ENCODE measurements around the gene ENTPD6.

The ENTPD6 gene

GRCh38 chr20:25207149-25207959 lies 11.8 kb downstream of the ENTPD6 start:
- in situ Hi-C loops (cut with HindIII; ENCODE audit: low sequenced_read_pairs), result no loop called here

- in situ Hi-C loops (cut with HindIII; ENCODE audit: low sequenced_read_pairs), result no loop called here
Observed at GRCh38 chr20:25207960-25208534, 12.5 kb downstream of the ENTPD6 start.

- in situ Hi-C loops (cut with HindIII; ENCODE audit: low sequenced_read_pairs), result no loop called here
Observed at GRCh38 chr20:25209400-25209799, 13.9 kb downstream of the ENTPD6 start.

DNA sequence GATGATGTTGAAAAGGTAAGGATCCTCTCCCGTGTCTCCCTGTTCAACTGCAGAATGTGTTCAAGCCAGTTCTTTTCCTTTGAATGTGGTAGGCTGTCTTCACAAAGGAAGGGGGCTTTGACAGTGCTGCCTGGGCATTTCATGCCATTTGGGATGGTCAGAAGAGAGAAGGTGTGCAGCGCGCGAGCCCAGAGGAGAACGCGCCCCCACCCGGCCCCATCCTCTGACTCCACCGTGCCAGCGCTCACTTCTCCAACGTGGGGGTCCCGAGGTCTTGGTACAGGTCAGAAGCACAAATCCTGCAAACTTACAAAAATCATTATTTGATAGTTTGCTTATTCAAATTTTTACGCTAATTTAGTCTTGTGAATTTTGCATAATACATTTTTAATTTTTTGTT lies 14.4 kb downstream of the ENTPD6 start:
- in situ Hi-C loops (cut with HindIII; ENCODE audit: low sequenced_read_pairs), result no loop called here

- in situ Hi-C loops (cut with HindIII; ENCODE audit: low sequenced_read_pairs), result no loop called here
Observed at GRCh38 chr20:25211273-25211672, 15.8 kb downstream of the ENTPD6 start.

DNA sequence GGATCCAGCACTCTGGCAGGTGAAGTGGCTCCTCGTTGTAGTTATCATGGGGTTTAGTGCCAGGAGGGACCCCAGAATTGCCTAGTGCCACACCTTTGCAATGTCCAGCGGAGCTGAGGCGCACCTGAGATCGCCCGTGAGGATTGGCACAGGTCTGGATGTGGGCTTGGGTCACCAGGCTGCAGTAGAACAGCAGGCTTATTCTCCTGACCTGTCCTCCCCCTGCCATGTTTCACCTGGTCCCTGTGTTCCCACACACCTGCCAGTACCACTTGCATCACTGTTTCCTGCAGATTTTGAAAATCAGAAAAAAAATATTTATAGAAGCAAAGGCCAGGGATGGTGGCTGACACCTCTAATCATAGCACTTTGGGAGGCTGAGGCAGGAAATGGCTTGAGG lies 16.7 kb downstream of the ENTPD6 start:
- in situ Hi-C loops (cut with HindIII; ENCODE audit: low sequenced_read_pairs), result no loop called here

- in situ Hi-C loops (cut with HindIII; ENCODE audit: low sequenced_read_pairs), result no loop called here
Observed at GRCh38 chr20:25213566-25214425, 18.3 kb downstream of the ENTPD6 start.

- in situ Hi-C loops (cut with HindIII; ENCODE audit: low sequenced_read_pairs), result no loop called here
Observed at GRCh38 chr20:25214426-25214790, 18.9 kb downstream of the ENTPD6 start.

GRCh38 chr20:25214819-25215218 lies 19.3 kb downstream of the ENTPD6 start:
- in situ Hi-C loops (cut with HindIII; ENCODE audit: low sequenced_read_pairs), result no loop called here

DNA sequence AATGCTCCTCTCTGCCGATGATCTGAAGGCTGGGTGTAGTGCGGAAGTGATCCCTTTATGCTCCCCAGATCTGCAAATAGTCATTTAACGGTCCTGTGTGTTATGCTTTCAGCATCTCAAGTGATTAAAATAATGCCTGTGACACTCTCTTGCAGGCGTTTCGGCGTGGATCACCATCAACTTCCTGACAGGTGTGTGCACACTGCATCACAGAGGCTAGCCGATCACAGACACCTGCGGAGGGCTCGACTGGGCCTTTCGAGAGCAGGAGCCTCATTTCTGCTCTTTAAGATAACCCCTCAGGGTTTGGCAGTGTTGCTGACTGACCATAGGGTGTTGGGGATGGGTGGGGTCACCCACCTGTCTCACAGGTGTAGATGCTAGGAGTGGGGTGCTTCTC lies 20.0 kb downstream of the ENTPD6 start:
- in situ Hi-C loops (cut with HindIII; ENCODE audit: low sequenced_read_pairs), result no loop called here

DNA sequence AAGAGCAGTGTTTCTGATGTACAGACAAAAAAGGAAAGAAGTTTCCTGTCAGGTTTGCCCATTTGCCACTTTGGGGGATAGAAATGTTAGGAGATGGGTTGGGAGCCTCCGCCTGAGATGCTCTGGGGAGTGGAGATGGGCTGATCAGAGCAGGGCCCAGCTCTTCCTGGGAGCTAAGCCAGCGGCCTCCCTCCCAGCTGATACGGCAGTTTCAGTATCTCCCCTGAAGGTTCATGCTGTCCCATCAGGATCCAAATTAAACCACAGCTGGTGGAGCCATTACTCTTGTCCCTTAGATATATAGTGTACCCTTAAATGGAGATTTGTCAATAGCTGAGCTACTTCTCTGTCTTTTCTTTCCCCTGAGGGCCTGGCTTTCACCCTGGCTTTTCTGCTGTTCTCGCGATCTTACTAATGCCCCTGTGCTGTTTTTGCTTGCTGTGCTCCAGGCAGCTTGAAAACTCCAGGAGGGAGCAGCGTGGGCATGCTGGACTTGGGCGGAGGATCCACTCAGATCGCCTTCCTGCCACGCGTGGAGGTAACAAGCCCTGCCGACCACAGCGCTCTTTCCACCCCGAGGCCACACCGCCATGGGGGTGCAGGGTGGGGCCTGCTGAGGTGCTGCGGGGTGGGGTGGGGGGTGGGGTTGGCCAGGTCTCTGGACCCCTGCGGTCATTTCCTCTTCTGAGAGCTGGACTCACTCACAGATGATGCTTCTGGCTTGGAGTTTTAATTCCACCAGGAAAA lies 20.9 kb downstream of the ENTPD6 start:
- in situ Hi-C loops (cut with HindIII; ENCODE audit: low sequenced_read_pairs), result no loop called here

DNA sequence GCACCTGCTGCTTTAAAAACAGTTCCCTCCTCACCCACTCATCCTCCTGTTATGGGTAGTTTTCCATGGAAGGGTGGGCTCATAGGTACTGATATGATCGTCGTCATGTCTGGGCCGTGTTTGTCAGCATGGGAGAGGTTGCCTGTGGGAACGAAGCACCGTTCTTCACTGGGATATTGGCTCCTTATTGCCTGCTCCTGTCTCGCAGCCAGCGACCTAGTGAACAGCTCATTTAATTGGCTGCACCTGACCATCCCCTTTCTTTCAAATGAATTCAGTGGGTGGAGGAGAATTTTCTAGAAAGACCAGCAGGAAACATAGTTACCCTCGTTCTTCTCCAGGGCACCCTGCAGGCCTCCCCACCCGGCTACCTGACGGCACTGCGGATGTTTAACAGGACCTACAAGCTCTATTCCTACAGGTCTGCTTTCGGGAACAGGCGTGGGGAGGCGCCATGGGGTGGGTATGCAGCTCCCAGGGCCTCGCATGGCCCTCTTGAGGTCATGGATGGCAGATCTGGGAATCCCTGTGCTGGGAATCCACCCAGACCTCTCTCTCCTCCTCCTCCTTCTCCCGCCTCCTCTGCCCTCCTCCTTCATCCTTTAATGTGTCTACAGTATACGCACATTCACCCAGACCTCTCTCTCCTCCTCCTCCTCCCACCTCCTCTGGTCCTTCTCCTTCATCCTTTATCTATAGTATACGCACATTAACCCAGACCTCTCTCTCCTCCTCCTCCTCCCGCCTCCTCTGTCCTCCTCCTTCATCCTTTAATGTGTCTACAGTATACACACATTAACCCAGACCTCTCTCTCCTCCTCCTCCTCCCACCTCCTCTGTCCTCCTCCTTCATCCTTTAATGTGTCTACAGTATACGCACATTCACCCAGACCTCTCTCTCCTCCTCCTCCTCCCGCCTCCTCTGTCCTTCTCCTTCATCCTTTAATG lies 21.9 kb downstream of the ENTPD6 start:
- in situ Hi-C loops (cut with HindIII; ENCODE audit: low sequenced_read_pairs), result no loop called here

GRCh38 chr20:25218109-25218486 lies 22.6 kb downstream of the ENTPD6 start:
- in situ Hi-C loops (cut with HindIII; ENCODE audit: low sequenced_read_pairs), result no loop called here

GRCh38 chr20:25218492-25218891 lies 23.0 kb downstream of the ENTPD6 start:
- in situ Hi-C loops (cut with HindIII; ENCODE audit: low sequenced_read_pairs), result no loop called here

DNA sequence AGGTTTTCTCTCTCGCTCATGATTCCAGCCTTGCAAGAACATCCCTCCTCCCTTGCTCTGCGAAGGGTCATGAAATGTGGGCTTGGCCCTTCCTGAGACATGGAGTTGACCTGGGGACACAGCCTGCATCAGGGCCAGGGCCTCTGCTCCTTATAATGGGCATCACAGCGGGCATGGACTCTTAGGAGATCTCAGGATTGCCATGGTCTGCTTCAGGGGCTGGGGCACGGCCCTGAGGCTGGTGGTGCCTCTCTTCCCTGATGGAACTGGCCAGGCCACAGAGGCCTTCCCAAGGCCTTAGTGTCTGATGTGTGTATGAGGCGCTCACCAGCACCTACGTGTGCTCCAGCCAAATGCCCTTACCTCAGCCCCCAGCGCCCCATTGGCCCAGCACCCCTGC lies 23.9 kb downstream of the ENTPD6 start:
- in situ Hi-C loops (cut with HindIII; ENCODE audit: low sequenced_read_pairs), result no loop called here

- in situ Hi-C loops (cut with HindIII; ENCODE audit: low sequenced_read_pairs), result no loop called here
Observed at GRCh38 chr20:25220021-25220730, 24.7 kb downstream of the ENTPD6 start.

DNA sequence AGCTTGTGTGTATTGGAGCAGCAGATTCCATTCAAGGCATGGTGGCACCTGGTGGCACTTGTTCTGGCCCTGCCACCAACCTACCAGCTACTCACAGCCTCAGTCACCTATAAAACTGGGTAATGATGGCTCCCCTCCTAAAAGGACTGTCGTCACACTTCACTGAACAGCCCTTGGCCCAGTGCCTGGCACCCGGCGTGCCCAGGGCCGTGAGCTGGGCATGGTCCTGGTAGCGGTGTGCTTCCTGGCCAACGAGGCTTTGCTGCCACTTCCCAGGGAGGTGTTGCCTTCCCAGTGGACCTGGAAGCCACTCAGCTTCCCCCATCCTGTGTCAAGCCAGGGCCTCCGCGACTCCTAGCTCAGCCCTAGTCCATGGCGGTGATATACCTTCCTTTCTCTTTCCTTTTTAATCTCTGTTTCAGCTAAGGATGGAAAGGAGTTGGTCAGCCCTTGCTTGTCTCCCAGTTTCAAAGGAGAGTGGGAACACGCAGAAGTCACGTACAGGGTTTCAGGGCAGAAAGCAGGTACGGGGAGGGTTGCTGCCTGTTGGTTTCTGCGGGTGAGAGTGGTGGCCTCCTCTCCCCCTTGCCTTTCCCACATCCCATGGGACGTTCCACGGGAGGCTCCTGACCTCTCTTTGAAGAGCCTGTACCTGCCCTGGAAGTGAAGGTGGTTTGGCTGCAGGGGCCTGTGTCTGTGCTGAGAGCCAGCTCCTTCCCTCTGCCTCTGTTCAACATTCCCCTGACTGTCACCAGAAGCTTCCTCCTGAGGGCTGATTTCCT lies 25.5 kb downstream of the ENTPD6 start:
- in situ Hi-C loops (cut with HindIII; ENCODE audit: low sequenced_read_pairs), result no loop called here

DNA sequence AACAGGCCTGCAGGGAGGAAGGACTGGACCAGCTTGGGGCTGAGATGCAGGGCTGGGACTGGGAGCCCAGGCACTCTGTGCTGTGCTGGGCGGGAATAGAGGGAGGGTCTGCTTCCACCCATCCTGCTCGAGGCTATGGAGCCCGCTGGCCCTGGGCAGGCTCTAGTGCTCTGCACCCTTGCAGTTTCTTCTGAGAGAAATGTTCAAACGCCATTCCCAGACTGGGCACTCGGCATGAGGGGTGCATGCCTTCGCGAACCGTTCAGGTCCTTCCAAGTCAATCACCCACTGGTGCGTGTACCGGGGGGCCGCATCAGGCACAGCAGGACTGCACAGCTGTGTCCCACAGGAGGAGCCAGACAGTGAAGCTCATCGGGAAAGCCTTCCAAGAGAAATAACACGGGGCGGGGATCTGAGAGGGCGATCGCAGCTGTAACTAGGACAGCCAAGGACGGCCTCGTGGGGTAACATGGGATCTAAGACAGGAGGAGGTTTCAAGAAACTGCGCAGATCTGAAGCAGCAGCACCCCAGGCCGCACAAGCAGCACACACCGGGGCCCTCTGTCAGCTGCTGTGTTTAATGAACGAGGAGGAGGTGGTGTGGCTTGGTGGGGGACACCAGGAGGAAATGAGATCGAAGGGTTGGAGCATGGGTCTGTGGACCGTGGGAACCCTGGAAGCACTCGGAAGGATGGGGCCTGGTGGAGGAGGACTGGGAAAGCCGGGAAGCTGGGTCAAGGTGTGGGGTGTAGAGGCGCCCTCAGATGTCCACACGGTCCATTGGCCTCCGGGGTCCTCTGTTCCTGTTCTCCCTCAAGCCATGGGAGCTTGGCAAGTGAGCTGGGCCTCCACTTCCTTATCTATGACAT lies 26.3 kb downstream of the ENTPD6 start:
- in situ Hi-C loops (cut with HindIII; ENCODE audit: low sequenced_read_pairs), result no loop called here

All from DLD1 (cell line).